Spleen (tissue), 7 donors: ENCODE data around the gene PCDHA7.
A peak's percentile ranks its signal among the peaks of the same experiment; 100 is the strongest.

Source experiments
- CTCF ChIP-seq, 11 experiments: fragments of 200-600 bp in 7 of 11; fragments of 450-650 bp in 4 of 11; sonication (generic) in 4 of 11; IDR thresholded peaks in 8 of 11; conservative IDR thresholded peaks in 3 of 11; 1 replicate in 7 of 11; 2 replicates in 4 of 11; pipeline versions ENCODE4 v1.4.0 to v1.8.0; 2016 to 2021; ENCODE audit warnings: antibody characterized with exemption in 11 of 11, inconsistent platforms in 4 of 11, mild to moderate bottlenecking in 1 of 11
- POLR2A ChIP-seq, 3 donors: fragments of 450-650 bp; IDR thresholded peaks; one replicate each; pipeline ENCODE4 v1.5.1; 2017; ENCODE audit warnings: antibody characterized with exemption in 3 of 3, mild to moderate bottlenecking in 1 of 3
- POLR2AphosphoS5 ChIP-seq, 3 donors: sonication (generic); formaldehyde crosslinking; IDR thresholded peaks; one replicate each; pipeline ENCODE4 v1.5.1; 2017; ENCODE audit warnings: antibody characterized with exemption in 3 of 3
- donor health status: DM: no; HTN: no; CAD: no; lungs with moderate emphysema.
- donor health status: DM: no; HTN: no; CAD: no.
- donor health status: DM: no; HTN: no; CAD: no.

- peak in 1 of 11 experiments; percentile 12 for TF ChIP-seq CTCF (IDR thresholded peaks at IDR 0.05 in 8 of 11, conservative IDR thresholded peaks at IDR 0.05 in 3 of 11)
- no peak for TF ChIP-seq POLR2A (IDR thresholded peaks at IDR 0.05)
- TF ChIP-seq POLR2AphosphoS5 (IDR thresholded peaks at IDR 0.05), result no peak
Measured at GRCh38 chr5:140800816-140801493, 33.1 kb upstream of the PCDHA7 start, which contains the start of gene PCDHA3.
